K562 (cell line): ENCODE results near the gene FMNL3. TPM values are rescaled to one million over a fixed set of nuclear protein-coding genes. Genes with fewer than 3 reads are reported as not detected.

Experiments
- ATAC-seq: fragments of 200-7000 bp; cut with Tn5 transposase; 3 replicates; pipeline ENCODE4 v1.9.1; 2020; ENCODE audit warnings: moderate library complexity
- BruUV-seq: library from RNA; stranded (reverse); fragments of 400-500 nt; replicated peaks from 2 replicates; lab custom pipeline; 2021; lab: Mats Ljungman, UMichigan
- CTCF ChIA-PET: fragments of 300-600 bp; formaldehyde crosslinking; extraction: SDS; loops from one replicate; lab custom pipeline; 2021; ENCODE audit warnings: low intra/inter-chr PET ratio; lab: Yijun Ruan, JAX
- POLR2A ChIA-PET: fragments of 300-600, 350-650 bp; sonication (Branson Sonifier 250); formaldehyde crosslinking; extraction: SDS; loops from one replicate; lab custom pipeline; 2021; ENCODE audit warnings: antibody characterized with exemption, inconsistent platforms; lab: Yijun Ruan, JAX
- DNase-seq, 4 experiments: peaks; one replicate each; pipeline versions ENCODE4 v3.0.0 to v3.0.0-alpha.2; 2011 to 2018; ENCODE audit warnings: low spot score in 3 of 4, mixed read lengths in 3 of 4; ENCODE audit errors: extremely low read depth in 1 of 4
- FAIRE-seq: peaks from 2 replicates; lab custom pipeline; 2011; peaks lifted over from hg19 to GRCh38; lab: Jason Lieb, UNC
- H2AFZ ChIP-seq: 2 replicates; pipeline ENCODE4 v1.6.0; 2011; ENCODE audit warnings: low read depth, low read length, control low read depth, inconsistent platforms
- H3K27ac ChIP-seq: fragments of 200-600 bp; 3 replicates; pipeline ENCODE4 v1.8.0; 2011; ENCODE audit warnings: low read depth, mild to moderate bottlenecking, control low read depth, inconsistent platforms, low read length, moderate library complexity, mixed read lengths; ENCODE audit errors: extremely low read depth
- H3K27me3 ChIP-seq, 2 experiments: fragments of 300-600 bp in 1 of 2; 2 replicates in 1 of 2; 3 replicates in 1 of 2; pipeline versions ENCODE4 v1.6.0 to v1.8.0; 2011; ENCODE audit warnings: inconsistent platforms in 2 of 2, low read length in 2 of 2, mild to moderate bottlenecking in 1 of 2, mixed read lengths in 1 of 2, moderate library complexity in 1 of 2; ENCODE audit not compliant: control insufficient read depth in 2 of 2, insufficient read depth in 2 of 2
- H3K36me3 ChIP-seq: fragments of 300-600 bp; 3 replicates; pipeline ENCODE4 v1.8.0; 2011; ENCODE audit warnings: mild to moderate bottlenecking, low read length, inconsistent platforms; ENCODE audit not compliant: control insufficient read depth, insufficient read depth
- H3K4me1 ChIP-seq, 2 experiments: fragments of 200-600 bp in 1 of 2; replicated peaks in 1 of 2; 2 replicates in 1 of 2; 3 replicates in 1 of 2; pipeline versions ENCODE4 v1.5.1 to v1.8.0; 2011; ENCODE audit warnings: inconsistent platforms in 2 of 2, low read length in 2 of 2, mild to moderate bottlenecking in 1 of 2, mixed read lengths in 1 of 2, moderate library complexity in 1 of 2; ENCODE audit not compliant: control insufficient read depth in 2 of 2, insufficient read depth in 2 of 2
- H3K4me2 ChIP-seq: 2 replicates; pipeline ENCODE4 v1.6.1; 2011; ENCODE audit warnings: low read length, control low read depth, inconsistent platforms, mixed read lengths; ENCODE audit not compliant: insufficient read depth
- H3K4me3 ChIP-seq: fragments of 200-600 bp; sonication (generic), shearing (Covaris generic); 2 replicates; pipeline ENCODE4 v1.5.1; 2016; ENCODE audit warnings: control low read depth, inconsistent platforms
- H3K79me2 ChIP-seq: fragments of 200-600 bp; 3 replicates; pipeline ENCODE4 v1.8.0; 2011; ENCODE audit warnings: low read length, inconsistent platforms; ENCODE audit not compliant: control insufficient read depth, insufficient read depth
- H3K9ac ChIP-seq, 2 experiments: 2 replicates each; pipeline versions ENCODE4 v1.6.0 to v1.6.1; 2011; ENCODE audit warnings: low read depth in 2 of 2, low read length in 2 of 2, control low read depth in 1 of 2, inconsistent platforms in 1 of 2, mild to moderate bottlenecking in 1 of 2, mixed read lengths in 1 of 2; ENCODE audit not compliant: insufficient read depth in 1 of 2
- H3K9me1 ChIP-seq: one replicate; pipeline ENCODE4 v1.6.0; 2011; ENCODE audit warnings: inconsistent platforms, mild to moderate bottlenecking, low read length, moderate library complexity; ENCODE audit not compliant: control insufficient read depth, insufficient read depth
- H3K9me3 ChIP-seq: replicated peaks from 2 replicates; pipeline ENCODE4 v1.5.1; 2011; ENCODE audit warnings: low read depth, low read length, inconsistent platforms; ENCODE audit not compliant: control insufficient read depth, insufficient read depth
- H4K20me1 ChIP-seq: replicated peaks from 2 replicates; pipeline ENCODE4 v1.6.1; 2011; ENCODE audit warnings: low read length, inconsistent platforms, mixed read lengths; ENCODE audit not compliant: control insufficient read depth, insufficient read depth
- CSDE1 ChIP-seq, 2 experiments: fragments of 450-650 bp; IDR thresholded peaks; 2 replicates each; pipeline ENCODE4 v1.6.1; 2016; ENCODE audit warnings: mild to moderate bottlenecking in 1 of 2
- HBP1 ChIP-seq: fragments of 450-650 bp; formaldehyde crosslinking; IDR thresholded peaks from 2 replicates; pipeline ENCODE4 v1.4.0; 2022; ENCODE audit warnings: missing genetic modification characterization
- POU5F1 ChIP-seq: fragments of 150-350 bp; IDR thresholded peaks from 2 replicates; pipeline ENCODE4 v1.6.1; 2014; ENCODE audit warnings: borderline replicate concordance, low read length, low read depth, mild to moderate bottlenecking; ENCODE audit not compliant: partially characterized antibody
- TRIM25 ChIP-seq: fragments of 450-650 bp; IDR thresholded peaks from 2 replicates; pipeline ENCODE4 v1.7.0; 2016; ENCODE audit warnings: borderline replicate concordance
- XRCC3 ChIP-seq: fragments of 450-650 bp; IDR thresholded peaks from 2 replicates; pipeline ENCODE4 v1.6.1; 2017; ENCODE audit warnings: mild to moderate bottlenecking, moderate library complexity
- ZNF24 ChIP-seq: fragments of 450-650 bp; IDR thresholded peaks from 2 replicates; pipeline ENCODE4 v1.6.1; 2016
- ZNF318 ChIP-seq, 2 experiments: fragments of 450-650 bp; IDR thresholded peaks; 2 replicates each; pipeline ENCODE4 v1.6.1; 2016; ENCODE audit warnings: mild to moderate bottlenecking in 2 of 2, borderline replicate concordance in 1 of 2, low read depth in 1 of 2, moderate library complexity in 1 of 2
- WGBS: fragments of 100-300 bp; shearing (Covaris generic); methylation state at CpG from one replicate; pipeline ENCODE4 v1.1.6; 2016; ENCODE audit warnings: low coverage, mixed read lengths; ENCODE audit not compliant: insufficient coverage; ENCODE audit errors: missing lambda C conversion rate; 5-methylcytosine and 5-hydroxymethylcytosine counted together
- in situ Hi-C: fragments of 300-500 bp; cut with MboI; formaldehyde crosslinking; loops from 4 replicates; pipeline ENCODE4 v1.15.0; 2018; ENCODE audit warnings: inconsistent platforms, mixed read lengths
- intact Hi-C: fragments of 100-400 bp; cut with micrococcal nuclease; formaldehyde crosslinking; loops from 2 replicates; pipeline ENCODE4 v1.14.2; 2022
- polyA plus RNA-seq, 8 experiments: library from polyadenylated mRNA; depleted of rRNA in 4 of 8; stranded (reverse) in 5 of 8; unstranded in 3 of 8; fragments of >200 nt; fragmentation: Nextera tagmentation in 2 of 8; fragmentation: Illumina TruSeq in 1 of 8; extraction: Ambion mirVana in 2 of 8; extraction: Trizol in 1 of 8; gene quantifications; 2 replicates each; pipeline versions ENCODE4 v1.2.1 to v1.2.3, GENCODE V29; 2011 to 2014; ENCODE audit warnings: inconsistent platforms in 1 of 8, missing spikeins in 1 of 8
- total RNA-seq, 7 experiments: library from RNA; depleted of rRNA in 6 of 7; stranded (reverse); fragments of >200 nt in 6 of 7; fragmentation: Illumina TruSeq in 2 of 7; extraction: Trizol in 2 of 7; gene quantifications; 2 replicates each; pipeline versions ENCODE4 v1.2.1 to v1.2.3, GENCODE V29; 2011 to 2021; ENCODE audit warnings: low replicate concordance in 1 of 7

Gene FMNL3
- total and polyA plus RNA-seq, 9 of the 15 experiments (the other 6 are each of a cell fraction or from before 2014, with no cell fraction given): 0.49 to 14.4 (median 6.8) TPM

GRCh38 chr12:49635656-49636055 is 71.5 kb downstream of the FMNL3 start:
- intact Hi-C loops: loop anchor here (2.0 kb wide), 1 partner anchor 71 kb away; the partner anchor contains the start of gene FMNL3
- ChIA-PET CTCF (interaction anchor here (0.7 kb wide), 1 partner anchor 127 kb away, joined by 3 read pairs; no protein-coding TSS in a partner anchor), POLR2A (interaction anchor here (0.6 to 3.2 kb wide), 8 partner anchors 8 to 115 kb away, joined by 3 to 18 read pairs (median 5); partner anchors contain the start of gene TMBIM6)
- FAIRE-seq: no peak
- Histone ChIP-seq H3K4me3 (no peak overlapping the region), H3K36me3 (no peaks in the 10 kb centered on the region), H3K27ac (no peak overlapping the region), H4K20me1 (no peaks in the 10 kb centered on the region), H3K9me3 (no peaks in the 10 kb centered on the region), H3K9me1 (no peaks in the 10 kb centered on the region), H3K4me1 (peaks cover 3 to 11% of the 10 kb centered on the region in 2 experiments; a peak in 3 of 5 replicates), H3K79me2 (no peaks in the 10 kb centered on the region), H3K27me3 (no peaks in the 10 kb centered on the region), H2AFZ (no peak overlapping the region), H3K4me2 (no peak overlapping the region), H3K9ac (no peak overlapping the region)
- in situ Hi-C loops: no loop called here
- no peak for DNase-seq
- TF ChIP-seq ZNF24 (no peak), XRCC3 (no peak), CSDE1 (IDR thresholded peaks at IDR 0.05) (no peak), TRIM25 (no peak), POU5F1 (no peak), ZNF318 (IDR thresholded peaks at IDR 0.05; ENCODE audit: borderline replicate concordance in 1 of 2, low read depth in 1 of 2) (no peak), HBP1 (no peak)
- no peak for ATAC-seq
- no TSS peak for BruUV-seq
- WGBS: 72% methylated on average over 4 of the region's 4 CpGs
